Measurements from ENCODE around the gene BIN1.

The BIN1 gene

GRCh38 chr2:127091148-127091547 lies 15.8 kb downstream of the BIN1 start:
- Histone ChIP-seq H3K36me3 (replicated peaks) (no peaks in the 10 kb centered on the region), H3K27me3 (replicated peaks) (no peaks in the 10 kb centered on the region), H3K27ac (no peak overlapping the region), H3K4me3 (ENCODE audit: low read depth, low read length) (no peak overlapping the region)
- in situ Hi-C loops (cut with HindIII; ENCODE audit: low pct_ligation_motif_present, low sequenced_read_pairs): no loop called here
- no peak for TF ChIP-seq CTCF (IDR thresholded peaks at IDR 0.05; ENCODE audit: low read depth, low read length, missing control alignments)
- no peak for DNase-seq

- no peak for DNase-seq
- H3K4me3 ChIP-seq (ENCODE audit: low read depth, low read length): no peak overlapping the region
- in situ Hi-C loops (cut with HindIII; ENCODE audit: low pct_ligation_motif_present, low sequenced_read_pairs): no loop called here
- no peaks in the 10 kb centered on the region for H3K27me3 ChIP-seq (replicated peaks)
- no peak overlapping the region for H3K27ac ChIP-seq
- TF ChIP-seq CTCF (IDR thresholded peaks at IDR 0.05; ENCODE audit: low read depth, low read length, missing control alignments): no peak
- no peaks in the 10 kb centered on the region for H3K36me3 ChIP-seq (replicated peaks)
Measured at GRCh38 chr2:127090281-127091120, 16.5 kb downstream of the BIN1 start.

DNA sequence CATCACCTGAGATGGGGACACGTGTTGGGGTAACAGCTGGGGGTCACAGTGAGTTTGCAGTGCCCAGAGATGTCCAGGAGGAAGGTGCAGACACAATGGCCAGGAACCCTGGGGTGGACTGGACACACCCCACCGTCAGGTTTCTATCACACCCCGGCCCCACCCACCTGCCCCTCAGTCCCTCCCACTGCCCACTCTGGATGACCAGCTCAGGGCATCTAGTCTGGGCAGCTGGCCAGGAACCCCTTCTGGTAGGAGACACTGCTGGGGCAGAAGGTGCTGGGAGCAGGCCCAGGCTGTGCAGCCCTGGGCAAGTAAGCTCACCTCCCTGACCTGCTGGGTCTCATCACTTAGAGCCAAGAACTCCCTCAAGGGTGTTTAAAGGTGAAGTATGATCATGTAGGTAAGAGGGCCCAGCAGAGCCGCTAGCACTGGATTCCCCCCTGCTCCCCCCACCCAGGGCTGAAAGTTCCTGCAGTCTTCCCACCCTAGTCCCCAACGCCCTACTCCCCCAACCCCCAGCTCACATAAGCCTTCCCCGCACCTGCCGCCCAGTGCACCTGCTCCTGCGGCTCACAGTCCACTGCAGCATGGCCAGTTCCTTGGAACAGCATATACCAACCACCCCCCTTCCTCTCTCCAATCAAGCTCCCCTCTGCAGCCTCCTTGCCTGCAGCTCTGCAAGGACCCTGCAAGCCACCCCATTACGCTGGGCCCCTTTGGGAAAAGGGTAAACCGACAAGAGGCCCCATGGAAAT lies 17.3 kb downstream of the BIN1 start:
- no peaks in the 10 kb centered on the region for H3K36me3 ChIP-seq (replicated peaks)
- in situ Hi-C loops (cut with HindIII; ENCODE audit: low pct_ligation_motif_present, low sequenced_read_pairs): no loop called here
- H3K4me3 ChIP-seq (ENCODE audit: low read depth, low read length): no peak overlapping the region
- H3K27ac ChIP-seq: no peak overlapping the region
- no peak for TF ChIP-seq CTCF (IDR thresholded peaks at IDR 0.05; ENCODE audit: low read depth, low read length, missing control alignments)
- no peaks in the 10 kb centered on the region for H3K27me3 ChIP-seq (replicated peaks)
- no peak for DNase-seq

DNA sequence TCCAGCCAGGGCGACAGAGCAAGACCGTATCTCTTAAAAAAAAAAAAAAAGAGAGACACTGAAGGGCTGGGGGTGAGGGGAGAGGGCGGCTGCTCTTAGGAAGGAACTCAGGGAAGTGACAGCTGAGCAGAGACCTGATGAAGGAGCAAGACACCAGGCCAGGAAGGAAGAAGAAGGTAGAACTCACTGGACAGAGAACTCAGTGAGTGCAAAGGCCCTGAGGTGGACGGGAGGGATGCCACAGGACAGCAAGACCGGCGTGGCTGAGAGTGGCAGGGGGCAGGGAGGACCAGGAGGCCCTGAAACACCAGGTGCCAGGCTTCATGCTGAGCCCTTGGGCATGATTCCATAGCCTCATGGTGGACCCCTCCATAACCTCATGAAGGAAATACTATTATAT lies 18.2 kb downstream of the BIN1 start:
- DNase-seq: no peak
- in situ Hi-C loops (cut with HindIII; ENCODE audit: low pct_ligation_motif_present, low sequenced_read_pairs): no loop called here
- TF ChIP-seq CTCF (IDR thresholded peaks at IDR 0.05; ENCODE audit: low read depth, low read length, missing control alignments): no peak
- H3K27ac ChIP-seq: no peak overlapping the region
- H3K36me3 ChIP-seq (replicated peaks): no peaks in the 10 kb centered on the region
- H3K27me3 ChIP-seq (replicated peaks): no peaks in the 10 kb centered on the region
- H3K4me3 ChIP-seq (ENCODE audit: low read depth, low read length): no peak overlapping the region

GRCh38 chr2:127087791-127088495 lies 19.0 kb downstream of the BIN1 start:
- H3K36me3 ChIP-seq (replicated peaks): no peaks in the 10 kb centered on the region
- DNase-seq: no peak
- in situ Hi-C loops (cut with HindIII; ENCODE audit: low pct_ligation_motif_present, low sequenced_read_pairs): no loop called here
- TF ChIP-seq CTCF (IDR thresholded peaks at IDR 0.05; ENCODE audit: low read depth, low read length, missing control alignments): no peak
- H3K4me3 ChIP-seq (ENCODE audit: low read depth, low read length): no peak overlapping the region
- H3K27ac ChIP-seq: peak overlapping the region; percentile 84
- H3K27me3 ChIP-seq (replicated peaks): no peaks in the 10 kb centered on the region

Measured in brain microvascular endothelial cell (primary cell).